NCI-H146 (cell line): ENCODE data around the gene AUTS2.

ENCODE experiments used
- DNase-seq: peaks from one replicate; lab custom pipeline; 2025; lab: John Stamatoyannopoulos, UW

AUTS2 gene

DNA sequence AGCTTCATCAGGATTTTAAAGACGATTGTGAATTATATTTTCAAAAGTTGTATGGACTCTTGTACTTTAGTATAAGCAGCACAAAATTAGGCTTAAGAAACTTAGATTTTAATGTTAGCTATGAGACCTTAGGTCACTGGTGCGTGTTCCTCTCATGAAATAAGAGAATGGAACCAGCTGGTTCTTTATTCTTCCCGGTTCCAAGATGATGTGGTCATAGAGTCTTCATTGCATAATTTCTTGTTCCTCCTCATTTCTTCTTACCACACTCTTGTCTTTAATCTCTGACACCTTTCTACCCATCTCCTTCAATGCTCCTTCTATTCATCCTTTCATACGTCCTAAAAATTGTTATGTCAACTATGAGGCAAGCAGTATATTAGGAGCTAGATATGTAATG, 437.2 kb downstream of the AUTS2 start:
- DNase-seq, result no peak

DNA sequence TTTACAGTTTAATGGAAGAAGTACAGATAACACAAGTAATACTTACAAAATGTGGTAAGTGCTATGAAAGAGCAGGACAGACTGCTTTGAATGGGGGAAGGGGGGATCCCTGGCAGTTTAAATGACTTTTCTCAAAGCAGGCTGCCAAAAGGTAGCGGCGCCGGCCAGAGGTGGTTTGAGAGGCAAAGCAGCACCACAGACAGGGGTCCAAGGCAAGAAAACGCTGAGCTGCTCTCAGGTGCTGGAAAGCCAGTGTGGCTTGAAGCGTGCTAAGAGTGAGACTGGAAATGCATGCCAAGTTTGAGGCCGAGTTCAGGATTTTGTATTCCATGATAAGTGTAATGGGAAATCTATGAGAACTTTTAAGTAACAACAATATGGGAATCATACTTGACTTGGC, 437.7 kb downstream of the AUTS2 start:
- no peak for DNase-seq

DNA sequence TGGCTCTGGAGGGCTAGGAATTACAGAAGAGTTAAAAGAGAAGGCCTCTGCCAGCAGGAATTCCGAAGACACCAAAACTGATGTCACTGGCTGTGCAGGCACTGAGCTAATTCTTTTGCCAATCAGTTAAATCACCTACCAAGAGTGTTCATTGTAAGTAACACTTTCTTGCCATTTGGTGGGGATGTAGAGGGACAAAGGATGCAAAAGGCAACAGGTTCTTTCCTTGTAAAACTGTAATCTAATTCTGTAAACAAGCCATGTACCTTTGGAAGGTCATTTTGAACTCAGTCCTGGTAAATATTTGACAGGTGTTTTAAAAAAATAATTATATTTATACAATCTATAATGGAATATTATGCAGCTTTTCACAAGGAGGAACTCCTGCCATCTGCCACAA, 438.4 kb downstream of the AUTS2 start:
- DNase-seq, result no peak

DNA sequence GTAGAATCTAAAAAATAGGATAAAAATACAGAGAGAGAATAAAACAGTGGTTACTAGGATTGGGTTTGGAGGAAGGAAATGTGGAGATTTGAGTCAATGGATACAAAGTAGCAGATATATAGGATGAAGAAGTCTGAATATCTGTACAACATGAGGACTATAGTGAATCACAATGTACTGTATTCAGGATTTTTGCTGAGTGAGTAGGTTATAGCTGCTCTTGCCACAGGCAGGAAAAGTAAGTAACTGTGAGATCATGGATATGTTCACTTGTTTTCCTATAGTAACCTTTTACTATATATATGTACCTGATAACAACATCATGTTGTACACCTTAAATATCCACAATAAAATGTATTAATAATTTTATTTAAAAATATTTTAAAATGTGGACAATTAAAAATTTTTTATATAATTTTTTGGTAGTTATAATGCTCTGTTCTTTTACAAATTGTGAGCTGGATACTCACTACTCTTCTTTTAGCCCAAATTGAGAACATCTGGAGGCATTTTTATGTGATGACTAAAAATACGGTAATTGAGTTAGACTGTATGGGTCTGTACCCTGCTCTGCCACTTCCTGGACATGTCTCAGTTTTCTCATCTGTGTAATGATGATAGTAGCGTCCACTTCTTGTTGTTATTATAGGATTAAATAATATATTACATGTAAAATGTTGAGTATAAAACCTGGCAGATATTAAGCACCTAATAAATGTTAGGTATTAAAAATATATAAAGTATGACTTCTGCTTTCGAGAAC, 439.1 kb downstream of the AUTS2 start:
- no peak for DNase-seq

DNA sequence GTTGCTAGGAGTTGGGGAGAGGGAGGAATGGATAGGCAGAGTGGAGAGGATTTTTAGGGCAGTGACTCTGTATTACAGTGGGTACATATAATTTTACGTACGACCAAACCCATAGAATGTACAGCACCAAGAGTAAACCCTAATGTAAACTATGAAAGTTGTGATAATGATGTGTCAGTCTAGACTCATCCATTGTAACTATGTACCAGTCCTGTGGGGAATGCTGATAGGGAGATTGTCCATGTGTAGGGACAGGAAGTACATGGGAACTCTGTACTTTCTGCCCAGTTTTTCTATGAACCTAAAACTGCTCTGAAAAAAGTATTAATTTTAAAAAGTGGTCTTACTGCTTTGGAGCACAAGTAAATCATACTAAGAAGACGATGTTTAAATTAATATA, 441.8 kb downstream of the AUTS2 start:
- DNase-seq, result no peak

DNA sequence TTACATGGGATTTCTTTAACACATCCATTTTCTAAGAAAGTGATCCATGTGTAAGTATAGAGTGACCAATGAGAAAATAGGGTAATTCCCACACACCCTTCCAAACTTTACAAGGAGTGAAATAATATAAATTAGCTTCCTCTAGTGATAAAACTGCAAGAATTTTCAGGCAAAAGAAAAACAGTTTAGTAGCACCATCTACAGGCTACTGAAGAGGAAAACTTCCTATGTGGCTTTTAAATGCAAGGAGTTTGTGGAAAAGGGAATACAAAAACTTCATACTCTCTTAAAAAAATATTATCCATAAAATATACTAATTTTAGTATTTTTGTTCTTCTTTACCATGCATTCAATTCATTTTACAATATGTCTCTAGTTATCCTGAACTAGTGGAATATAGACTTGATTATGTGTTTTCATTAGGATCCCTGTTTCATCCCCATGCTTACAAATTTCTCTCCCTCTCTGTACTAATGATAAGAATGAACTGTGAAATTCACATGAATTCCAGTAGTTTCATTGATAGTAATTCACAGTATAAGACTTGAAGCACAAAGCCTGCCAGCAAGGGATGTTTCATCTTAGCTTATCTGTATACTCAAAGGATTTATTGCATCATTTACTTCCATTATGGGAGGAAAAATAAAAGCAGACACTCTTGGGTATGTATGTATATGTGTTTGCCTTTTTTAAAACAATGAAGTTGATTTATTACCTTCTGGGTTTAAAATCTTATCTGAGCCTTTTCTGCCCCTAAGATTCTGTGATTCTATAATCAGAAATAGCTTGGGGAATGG, 442.9 kb downstream of the AUTS2 start:
- no peak for DNase-seq

DNA sequence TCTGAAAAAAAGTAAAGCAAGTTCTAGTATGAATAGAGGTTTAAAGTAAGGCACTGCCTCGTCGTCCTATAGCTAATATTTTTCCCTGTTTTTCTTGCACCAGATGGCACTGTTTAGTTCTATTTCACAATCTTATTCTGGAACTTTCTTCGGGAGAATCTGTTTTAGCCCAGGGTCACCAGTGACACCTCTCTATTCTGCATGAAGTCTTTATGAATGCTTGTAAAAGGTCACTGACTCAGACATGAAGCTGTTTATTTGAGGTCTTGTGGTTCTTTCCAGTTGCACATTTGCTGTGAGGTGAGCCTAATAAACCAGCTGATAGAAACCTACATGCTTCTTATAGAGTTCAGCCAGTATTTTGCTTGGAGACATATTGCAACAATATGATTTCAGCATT, 444.3 kb downstream of the AUTS2 start:
- no peak for DNase-seq

DNA sequence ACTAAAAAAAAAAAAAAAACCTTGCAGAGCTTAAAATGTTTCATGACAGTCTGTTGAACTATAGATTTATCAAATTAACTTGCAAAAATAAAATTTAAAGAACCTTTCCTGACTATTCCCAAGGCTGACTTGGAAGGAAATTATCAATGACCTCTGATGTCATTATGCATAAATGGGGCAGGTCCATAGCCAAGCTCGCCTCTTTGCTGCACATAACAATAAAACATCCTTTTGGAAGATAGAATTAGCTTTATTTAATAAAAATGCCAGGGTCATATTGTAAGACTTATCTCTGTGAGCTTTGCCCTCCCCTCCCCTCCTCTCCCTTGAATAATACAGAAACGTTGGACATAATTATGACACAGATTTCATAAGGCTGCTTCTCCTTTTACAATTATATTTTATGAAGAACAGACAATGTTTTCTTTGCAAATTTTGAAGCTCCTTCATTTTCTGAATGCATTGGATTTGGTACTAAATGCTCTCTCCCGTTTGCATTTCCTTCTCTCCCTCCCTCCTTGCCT, 444.8 kb downstream of the AUTS2 start:
- DNase-seq, result no peak

DNA sequence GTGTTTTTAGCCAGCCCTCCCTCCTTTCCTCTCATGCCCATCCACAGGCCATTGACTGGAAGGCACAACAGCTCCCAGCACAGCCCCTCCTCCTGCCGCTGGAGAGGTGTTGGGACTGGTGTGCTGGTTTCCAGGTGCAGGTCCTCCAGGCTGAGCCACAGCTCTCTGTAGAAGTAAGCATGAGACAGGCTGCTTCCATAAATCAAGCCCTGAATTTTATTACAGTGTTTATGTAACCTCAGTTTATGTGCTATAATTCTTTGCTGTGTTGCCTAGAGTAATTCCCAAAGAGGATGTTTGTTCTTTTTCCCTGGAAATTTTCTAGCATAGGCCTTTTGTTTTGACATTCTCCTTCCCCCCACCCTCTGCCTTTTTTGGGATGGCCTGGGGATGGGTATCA, 445.8 kb downstream of the AUTS2 start:
- no peak for DNase-seq

DNA sequence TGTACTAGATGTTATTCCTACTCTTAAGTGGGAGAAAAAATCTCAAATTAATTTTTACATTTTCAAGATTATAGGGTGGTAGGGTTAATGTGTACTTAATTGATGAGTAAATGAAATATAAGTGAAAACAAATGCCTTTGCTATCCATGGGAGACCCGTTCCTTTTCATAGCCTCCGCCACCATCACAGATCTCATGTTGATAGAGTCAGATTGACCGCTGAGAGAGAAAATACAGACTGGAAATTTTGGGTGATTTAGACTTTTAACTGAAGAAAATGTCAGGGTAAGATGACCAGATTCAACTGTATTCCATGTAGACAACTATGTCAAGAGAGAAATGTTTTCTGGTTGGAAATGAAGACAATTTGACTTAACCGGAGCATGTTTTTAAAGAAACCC, 446.2 kb downstream of the AUTS2 start:
- DNase-seq, result peak; percentile 11

DNA sequence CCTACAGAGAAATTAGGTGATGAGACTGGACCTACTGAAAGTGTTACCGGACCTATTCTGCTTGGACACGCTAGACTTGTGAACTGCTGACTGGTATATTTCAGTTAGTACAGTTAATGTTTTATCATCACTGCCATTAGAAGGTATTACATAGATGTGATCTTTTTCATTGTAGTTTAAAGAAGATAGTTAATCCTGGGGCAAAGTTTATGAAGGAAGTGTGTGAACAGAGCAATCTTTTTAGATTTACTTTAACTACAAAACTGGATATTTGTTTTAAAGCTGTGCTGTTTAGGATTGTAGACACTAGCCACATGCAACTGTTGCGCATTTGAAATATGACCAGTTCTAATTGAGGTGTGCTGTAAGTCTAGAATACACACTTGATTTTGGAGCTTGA, 446.7 kb downstream of the AUTS2 start:
- no peak for DNase-seq

DNA sequence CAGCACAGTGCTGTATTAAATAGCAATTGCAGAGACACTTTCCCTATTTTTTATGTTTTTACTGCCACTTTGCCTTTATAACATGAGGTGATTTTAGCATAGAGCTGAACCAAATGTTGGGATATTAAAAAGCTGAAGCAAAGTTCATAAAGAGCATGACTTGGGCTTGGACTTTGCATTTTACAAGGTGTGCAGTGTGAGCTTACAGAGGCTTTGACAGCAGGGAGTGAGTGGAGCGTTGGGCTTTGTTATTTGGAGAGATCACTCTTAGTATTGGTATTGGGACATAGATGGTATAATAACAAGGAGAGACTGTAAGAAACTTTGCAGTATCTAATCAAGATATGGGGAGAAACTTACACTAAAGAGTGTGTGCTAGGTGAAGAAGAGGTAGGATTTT, 449.1 kb downstream of the AUTS2 start:
- no peak for DNase-seq

DNA sequence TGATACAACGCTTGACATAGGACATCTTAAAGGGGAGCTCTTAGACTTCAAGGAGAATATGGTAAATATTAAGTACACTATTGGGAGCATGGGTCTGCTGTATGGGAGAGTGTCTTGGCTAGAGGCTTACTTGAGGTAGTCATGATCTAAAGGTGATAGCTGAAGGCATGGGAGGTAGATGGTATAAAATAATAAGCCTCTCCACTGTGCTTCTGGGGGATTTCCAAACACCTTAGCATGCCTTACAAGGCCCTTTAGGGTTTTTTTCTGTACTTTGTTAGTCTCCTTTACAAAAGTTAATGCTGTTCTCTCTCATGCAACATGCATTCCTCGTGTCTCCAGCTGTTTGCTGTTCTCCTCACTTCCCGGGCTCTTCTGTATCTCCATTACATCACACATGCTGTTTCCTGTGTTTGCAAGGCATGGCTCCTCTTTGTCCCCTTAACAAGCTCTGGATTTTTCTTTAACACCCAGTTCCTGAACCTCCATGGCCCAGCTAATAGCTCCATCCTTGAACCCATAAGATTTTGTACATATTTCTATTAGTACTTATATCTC, 449.7 kb downstream of the AUTS2 start:
- DNase-seq, result no peak

DNA sequence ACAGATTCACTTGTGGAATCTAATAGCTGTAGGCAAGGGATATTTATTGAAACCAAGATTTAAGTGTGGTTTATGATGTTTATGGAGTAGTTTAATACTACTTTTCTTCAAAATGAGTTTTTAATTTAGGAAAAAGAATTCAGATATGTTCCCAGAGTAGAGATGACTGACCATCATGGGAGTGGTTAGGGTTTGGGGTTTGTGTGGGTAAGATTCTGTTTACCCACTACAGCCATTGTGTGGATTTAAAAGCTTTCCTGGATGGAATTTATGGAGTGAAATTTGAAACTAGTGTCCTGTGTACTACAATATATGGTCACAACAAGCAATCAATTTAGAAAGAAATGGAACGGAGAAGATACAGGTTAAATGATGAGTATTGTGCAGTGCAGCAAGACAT, 453.5 kb downstream of the AUTS2 start:
- no peak for DNase-seq

DNA sequence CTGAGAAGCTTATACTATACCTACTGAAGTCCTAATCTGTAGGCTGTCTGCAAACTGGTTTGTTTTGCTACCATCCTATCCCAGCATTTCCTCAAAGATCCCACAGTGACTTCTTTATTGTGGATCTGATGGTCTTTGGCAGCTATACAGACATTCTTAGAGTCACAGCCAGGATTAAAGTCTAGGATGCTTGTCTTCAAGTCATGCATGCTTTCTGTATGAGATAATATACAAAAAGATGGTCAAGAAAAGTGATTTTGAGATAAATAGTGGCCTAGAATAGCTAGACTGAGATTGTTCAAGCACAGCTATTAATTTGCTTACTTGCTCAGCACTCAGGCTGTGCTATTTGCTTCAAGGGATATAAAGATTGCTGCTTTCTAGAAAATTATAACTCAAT, 454.4 kb downstream of the AUTS2 start:
- no peak for DNase-seq

DNA sequence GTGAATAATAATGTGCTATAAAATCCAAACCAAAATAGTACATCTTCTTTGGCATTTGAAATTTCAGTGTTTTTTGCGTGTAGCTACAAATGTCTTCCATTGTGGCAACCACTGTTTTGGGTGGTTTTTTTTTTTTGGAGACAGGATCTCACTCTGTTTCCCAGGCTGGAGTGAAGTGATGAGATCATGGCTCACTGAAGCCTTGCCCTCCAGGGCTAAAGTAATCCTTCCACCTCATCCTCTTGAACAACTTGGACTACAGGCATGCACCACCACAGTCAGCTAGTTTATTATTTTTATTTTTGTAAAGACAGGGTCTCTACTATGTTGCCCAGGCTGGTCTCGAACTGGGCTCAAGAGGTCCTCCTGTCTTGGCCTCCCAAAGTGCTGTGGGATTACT, 455.1 kb downstream of the AUTS2 start:
- no peak for DNase-seq

DNA sequence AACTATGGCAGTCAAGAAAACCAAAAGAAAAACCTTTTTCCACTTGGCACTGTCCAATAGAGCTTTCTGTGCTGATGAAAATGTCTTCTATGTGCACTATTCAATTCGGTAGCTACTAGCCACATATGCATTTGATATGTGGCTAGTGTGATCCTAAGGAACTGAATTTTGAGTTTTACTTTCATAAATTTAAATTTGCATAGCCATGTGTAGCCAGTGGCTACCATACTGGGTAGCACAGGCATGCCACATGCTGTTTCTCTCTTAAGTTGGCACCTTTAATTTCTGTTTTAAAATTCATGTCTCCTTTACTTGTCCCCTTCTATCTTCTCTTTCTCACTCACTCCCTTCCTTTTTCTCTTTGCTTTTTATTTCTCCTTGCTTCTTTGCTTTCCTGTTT, 455.7 kb downstream of the AUTS2 start:
- no peak for DNase-seq

DNA sequence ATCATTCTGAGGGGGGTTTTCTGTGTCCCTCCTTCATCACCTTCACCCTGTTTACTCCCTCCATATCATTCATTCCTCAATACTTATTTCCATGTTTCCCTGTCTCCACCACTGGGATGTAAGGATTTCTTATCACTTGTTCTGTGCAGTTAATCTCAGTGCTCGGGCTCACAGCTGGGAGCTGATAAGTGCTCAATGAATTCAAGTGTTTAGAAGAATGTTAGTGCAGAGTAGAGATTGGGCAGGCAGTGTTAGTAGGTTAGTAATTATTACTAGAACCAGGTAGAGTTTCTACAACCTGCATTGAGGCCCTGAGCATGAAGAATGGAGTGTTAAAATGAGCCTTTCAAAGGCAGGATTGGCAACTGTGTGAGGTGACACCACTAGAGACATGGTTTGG, 458.1 kb downstream of the AUTS2 start:
- no peak for DNase-seq

DNA sequence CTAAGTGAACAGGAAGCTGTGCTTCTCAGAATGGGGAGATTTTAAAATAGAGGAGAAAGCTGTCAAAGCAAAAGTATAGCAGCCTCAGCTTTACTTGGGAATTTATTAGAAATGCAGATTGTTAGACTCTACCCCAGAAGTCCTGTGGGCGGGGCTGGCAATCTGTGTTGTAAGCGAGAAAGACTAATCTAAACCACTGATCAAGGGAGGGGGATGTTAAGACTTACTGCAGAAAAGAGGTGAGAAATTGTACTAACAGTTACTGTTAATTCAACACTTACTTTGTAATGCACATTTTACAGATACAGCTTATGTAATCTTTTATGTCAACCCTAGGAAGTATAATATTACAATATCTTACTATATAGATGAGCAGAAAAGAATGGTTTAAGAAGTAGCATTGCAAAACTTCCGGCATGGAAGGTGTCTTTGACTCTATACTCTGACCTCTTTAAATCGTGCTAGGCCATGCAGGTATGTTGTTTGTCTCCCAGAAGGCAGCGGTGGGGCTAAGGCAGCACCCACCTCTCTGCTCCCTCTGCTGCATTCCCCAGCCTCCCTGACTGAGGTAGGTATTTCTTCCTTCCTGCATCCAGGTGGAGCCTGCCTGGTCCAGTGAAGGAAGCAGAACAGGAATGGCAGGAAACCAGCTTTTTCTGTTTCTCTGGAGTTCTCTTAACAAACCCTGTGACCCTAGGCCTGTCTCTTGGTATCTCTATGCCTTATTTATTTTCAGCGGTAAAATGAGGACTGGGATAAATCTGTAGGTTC, 462.2 kb downstream of the AUTS2 start:
- no peak for DNase-seq

DNA sequence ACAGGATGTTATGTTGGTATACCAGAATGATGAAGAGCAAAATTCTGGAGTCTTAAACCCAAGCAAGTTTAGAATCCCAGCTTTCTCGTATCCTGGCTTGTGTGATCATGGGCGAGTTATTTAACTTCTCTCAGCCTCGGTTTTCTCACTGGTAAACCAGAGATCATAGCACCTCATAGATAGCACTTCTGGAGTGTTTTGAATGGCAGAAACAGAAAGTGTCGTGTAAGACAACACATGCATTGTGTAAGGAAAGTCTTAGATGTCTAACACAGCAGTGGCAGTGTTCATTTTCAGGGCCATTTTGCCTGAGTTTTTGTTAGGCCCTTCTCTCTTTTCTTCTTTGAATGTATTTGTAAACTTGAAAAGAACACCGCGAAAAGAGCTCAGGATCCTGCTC, 465.1 kb downstream of the AUTS2 start:
- DNase-seq, result no peak

DNA sequence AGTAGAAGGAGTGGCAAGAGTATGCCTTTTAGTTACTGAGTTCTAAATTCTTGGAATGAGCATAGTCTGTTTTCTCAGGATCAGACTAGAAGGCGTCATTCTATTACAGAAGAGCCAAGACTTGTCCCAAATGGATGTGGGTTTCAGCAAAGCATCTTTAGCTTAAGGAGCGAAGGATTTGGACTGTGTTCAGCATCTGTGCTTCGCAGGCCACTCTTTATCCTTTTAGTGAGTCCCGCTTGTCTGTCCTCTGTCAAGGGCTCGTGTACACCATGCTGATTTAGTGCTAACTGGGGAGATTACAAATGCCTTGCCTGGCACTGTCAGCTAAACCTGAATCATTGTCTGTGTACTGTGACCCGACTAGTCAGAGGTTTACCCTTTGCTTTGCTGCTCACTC, 465.7 kb downstream of the AUTS2 start:
- DNase-seq, result no peak

DNA sequence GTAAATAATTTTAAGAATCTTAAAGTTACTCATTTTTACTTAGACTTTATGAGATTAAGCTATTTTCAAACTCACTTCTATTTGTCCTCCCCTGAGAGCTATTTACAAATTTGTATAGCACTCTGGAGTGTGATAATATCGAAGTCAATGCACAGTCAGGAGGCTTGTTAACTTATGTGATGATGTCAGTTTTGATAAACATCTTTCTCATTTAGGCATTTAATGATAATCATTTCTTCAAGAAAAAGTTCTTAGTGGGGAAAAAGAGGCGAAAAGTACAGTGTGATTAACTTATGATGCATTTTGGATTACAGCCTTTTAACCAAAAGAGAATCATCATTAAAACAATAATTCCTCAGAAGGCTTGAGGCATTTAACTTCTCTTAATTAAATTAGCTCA, 468.6 kb downstream of the AUTS2 start:
- no peak for DNase-seq
